Mammary epithelial cell (primary cell): ENCODE measurements around the gene TESK1.

Source experiments
- CTCF ChIP-seq, 2 donors: IDR thresholded peaks in 1 of 2; conservative IDR thresholded peaks in 1 of 2; 2 replicates each; pipeline ENCODE4 v1.5.1; 2011 to 2012; ENCODE audit warnings: inconsistent platforms in 2 of 2, low read length in 2 of 2, mild to moderate bottlenecking in 2 of 2, control low read depth in 1 of 2, low read depth in 1 of 2; ENCODE audit not compliant: insufficient read depth in 1 of 2; ENCODE audit errors: extremely low read depth in 1 of 2
- EZH2 ChIP-seq: IDR thresholded peaks from 2 replicates; pipeline ENCODE4 v1.6.1; 2012; ENCODE audit warnings: low read length, inconsistent platforms, borderline replicate concordance

DNA sequence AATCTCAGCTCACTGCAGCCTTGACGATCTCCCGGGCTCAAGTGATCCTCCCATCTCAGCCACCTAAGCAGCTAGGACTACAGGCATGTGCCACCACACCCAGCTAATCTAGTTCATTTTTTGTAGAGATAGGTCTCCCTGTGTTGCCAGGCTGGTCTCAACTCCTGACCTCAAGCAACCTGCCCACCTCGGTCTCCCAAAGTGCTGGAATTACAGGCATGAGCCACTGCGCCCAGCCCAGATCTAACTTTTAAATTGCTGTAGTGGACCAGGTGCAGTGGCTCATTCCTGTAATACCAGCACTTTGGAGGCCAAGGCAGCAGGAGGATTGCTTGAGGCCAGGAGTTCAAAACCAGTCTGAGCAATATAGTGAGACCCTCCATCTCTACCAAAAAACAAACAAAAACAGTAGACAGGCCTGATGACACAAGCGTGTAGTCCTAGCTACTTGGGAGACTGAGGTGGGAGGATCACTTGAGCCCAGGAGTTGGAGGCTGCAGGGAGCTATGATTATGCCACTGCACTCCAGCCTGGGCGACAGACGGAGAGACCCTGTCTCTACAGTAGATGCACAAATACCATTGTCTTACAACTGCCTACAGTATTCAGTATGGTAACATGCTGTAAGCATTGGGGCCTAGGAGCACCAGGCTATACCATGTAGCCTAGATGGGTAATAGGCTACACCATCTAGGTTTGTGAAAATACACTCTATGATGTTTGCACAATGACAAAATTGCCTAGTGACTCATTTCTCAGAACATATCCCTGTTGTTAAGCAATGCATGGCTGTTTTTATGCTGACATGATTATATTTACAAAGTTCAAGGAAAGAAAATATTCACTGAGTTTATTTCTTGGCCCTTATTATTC is 47.1 kb downstream of the TESK1 start:
- TF ChIP-seq CTCF (conservative IDR thresholded peaks at IDR 0.05 in 1 of 2, IDR thresholded peaks at IDR 0.05 in 1 of 2; ENCODE audit: extremely low read depth in 1 of 2, insufficient read depth in 1 of 2, low read depth in 1 of 2, low read length in 2 of 2) (no peak), EZH2 (no peak)
